Endothelial cell of umbilical vein (primary cell): ENCODE measurements around the gene LRP1B.

Experiments used
- CTCF ChIP-seq, 2 donors: IDR thresholded peaks; 1 replicate in 1 of 2; 2 replicates in 1 of 2; pipeline ENCODE4 v1.5.1; 2011; ENCODE audit warnings: low read length in 2 of 2, mild to moderate bottlenecking in 2 of 2, moderate library complexity in 2 of 2, control low read depth in 1 of 2, inconsistent platforms in 1 of 2, low read depth in 1 of 2; ENCODE audit not compliant: insufficient read depth in 1 of 2; ENCODE audit errors: extremely low read depth in 1 of 2
- EZH2 ChIP-seq: IDR thresholded peaks from 2 replicates; pipeline ENCODE4 v1.6.1; 2012; ENCODE audit warnings: borderline replicate concordance, low read depth, mild to moderate bottlenecking, moderate library complexity, low read length, inconsistent platforms; ENCODE audit not compliant: severe bottlenecking
- POLR2AphosphoS5 ChIP-seq: IDR thresholded peaks from 2 replicates; pipeline ENCODE4 v1.6.1; 2012; ENCODE audit warnings: low read depth, mild to moderate bottlenecking, control low read depth, low read length, moderate library complexity; ENCODE audit not compliant: insufficient read depth

- no peak for TF ChIP-seq CTCF (IDR thresholded peaks at IDR 0.05; ENCODE audit: extremely low read depth in 1 of 2, insufficient read depth in 1 of 2, low read depth in 1 of 2, low read length in 2 of 2)
- no peak for TF ChIP-seq POLR2AphosphoS5
- no peak for TF ChIP-seq EZH2
Measured at GRCh38 chr2:142048581-142048980, 82.2 kb downstream of the LRP1B start.
